ENCODE measurements around the gene BTG2. TPM values are rescaled to one million over a fixed set of nuclear protein-coding genes. Genes with fewer than 3 reads are reported as not detected.

Gene BTG2
- total RNA-seq, 2 donors from 2014 or later = 119 to 164 TPM

GRCh38 chr1:203276916-203277545 lies 28.3 kb upstream of the BTG2 start:
- no peak for DNase-seq (ENCODE audit: low spot score)
- H3K4me1 ChIP-seq (ENCODE audit: control insufficient read depth in 1 of 2, low read depth in 2 of 2) = peaks cover 34 to 66% of the 10 kb centered on the region in 2 donors

GRCh38 chr1:203278082-203278884 lies 27.0 kb upstream of the BTG2 start:
- H3K9me3 ChIP-seq = no peaks in the 10 kb centered on the region
- H3K36me3 ChIP-seq = no peaks in the 10 kb centered on the region
- DNase-seq (ENCODE audit: low spot score) (peak; percentile 90), ATAC-seq (ENCODE audit: insufficient number of reproducible peaks, low FRiP score, low read depth) (peak; percentile 62)
- no peak for TF ChIP-seq CTCF (IDR thresholded peaks at IDR 0.05)
- peak overlapping the region; percentile 80 to 93 for H3K27ac ChIP-seq
- peaks cover 34 to 58% of the 10 kb centered on the region in 2 donors for H3K4me1 ChIP-seq (ENCODE audit: control insufficient read depth in 1 of 2, low read depth in 2 of 2)
- H3K27me3 ChIP-seq (replicated peaks; ENCODE audit: insufficient read depth) = no peaks in the 10 kb centered on the region
- H3K4me3 ChIP-seq = peak overlapping the region; percentile 42

More at GRCh38 chr1:203276916-203277545, 28.3 kb upstream of the BTG2 start:
- no peak for ATAC-seq (ENCODE audit: insufficient number of reproducible peaks, low FRiP score, low read depth)
- Histone ChIP-seq H3K27ac (peak overlapping the region; percentile 80 to 93), H3K36me3 (no peaks in the 10 kb centered on the region), H3K27me3 (replicated peaks; ENCODE audit: insufficient read depth) (no peaks in the 10 kb centered on the region), H3K4me3 (no peak overlapping the region), H3K9me3 (no peaks in the 10 kb centered on the region)
- no peak for TF ChIP-seq CTCF (IDR thresholded peaks at IDR 0.05)

GRCh38 chr1:203278885-203279406 lies 26.4 kb upstream of the BTG2 start:
- no peak for ATAC-seq (ENCODE audit: insufficient number of reproducible peaks, low FRiP score, low read depth)
- Histone ChIP-seq H3K27ac (peak overlapping the region; percentile 80 to 93), H3K27me3 (replicated peaks; ENCODE audit: insufficient read depth) (no peaks in the 10 kb centered on the region), H3K4me3 (peak overlapping the region; percentile 42), H3K4me1 (ENCODE audit: control insufficient read depth in 1 of 2, low read depth in 2 of 2) (peaks cover 28 to 52% of the 10 kb centered on the region in 2 donors), H3K9me3 (no peaks in the 10 kb centered on the region), H3K36me3 (no peaks in the 10 kb centered on the region)
- TF ChIP-seq CTCF (IDR thresholded peaks at IDR 0.05) = no peak
- DNase-seq (ENCODE audit: low spot score) = no peak

- no peak overlapping the region for H3K4me3 ChIP-seq
- no peaks in the 10 kb centered on the region for H3K36me3 ChIP-seq
- no peak overlapping the region for H3K27ac ChIP-seq
- no peak for ATAC-seq (ENCODE audit: insufficient number of reproducible peaks, low FRiP score, low read depth)
- no peak for TF ChIP-seq CTCF (IDR thresholded peaks at IDR 0.05)
- H3K27me3 ChIP-seq (replicated peaks; ENCODE audit: insufficient read depth) = no peaks in the 10 kb centered on the region
- H3K4me1 ChIP-seq (ENCODE audit: control insufficient read depth in 1 of 2, low read depth in 2 of 2) = peaks cover 18 to 41% of the 10 kb centered on the region in 2 donors
- no peaks in the 10 kb centered on the region for H3K9me3 ChIP-seq
- no peak for DNase-seq (ENCODE audit: low spot score)
Observed at GRCh38 chr1:203280061-203280460, 25.3 kb upstream of the BTG2 start.

GRCh38 chr1:203281033-203281432 lies 24.3 kb upstream of the BTG2 start:
- no peaks in the 10 kb centered on the region for H3K27me3 ChIP-seq (replicated peaks; ENCODE audit: insufficient read depth)
- ATAC-seq (ENCODE audit: insufficient number of reproducible peaks, low FRiP score, low read depth) (no peak), DNase-seq (ENCODE audit: low spot score) (no peak)
- H3K9me3 ChIP-seq = no peaks in the 10 kb centered on the region
- H3K4me1 ChIP-seq (ENCODE audit: control insufficient read depth in 1 of 2, low read depth in 2 of 2) = peaks cover 19 to 36% of the 10 kb centered on the region in 2 donors
- TF ChIP-seq CTCF (IDR thresholded peaks at IDR 0.05) = no peak
- no peak overlapping the region for H3K4me3 ChIP-seq
- H3K27ac ChIP-seq = no peak overlapping the region
- H3K36me3 ChIP-seq = no peaks in the 10 kb centered on the region
